ENCODE results near the gene PGF. TPM values are rescaled to one million over a fixed set of nuclear protein-coding genes. Genes with fewer than 3 reads are reported as not detected.

PGF gene
- total RNA-seq, 1 experiment from 2014 or later, result 9.1 TPM

GRCh38 chr14:74918380-74918779 lies 37.0 kb downstream of the PGF start:
- Histone ChIP-seq H3K4me1 (no peaks in the 10 kb centered on the region), H3K9me3 (no peaks in the 10 kb centered on the region), H3K4me3 (ENCODE audit: low read depth, low read length) (no peak overlapping the region), H3K27me3 (replicated peaks; ENCODE audit: control insufficient read depth, insufficient read depth, low read length) (no peaks in the 10 kb centered on the region), H3K36me3 (ENCODE audit: control insufficient read depth, insufficient read depth, low read length) (no peaks in the 10 kb centered on the region)
- intact Hi-C loops (cut with micrococcal nuclease; ENCODE audit: unreplicated experiment), result no loop called here
- Mint-ChIP-seq H3K36me3 (ENCODE audit: insufficient read depth, unreplicated experiment) (peaks cover 4% of the 10 kb centered on the region), H3K4me3 (ENCODE audit: unreplicated experiment) (no peak overlapping the region), H3K27me3 (ENCODE audit: insufficient read depth, unreplicated experiment) (no peaks in the 10 kb centered on the region), H3K4me1 (ENCODE audit: low read depth, unreplicated experiment) (no peaks in the 10 kb centered on the region), H3K9me3 (ENCODE audit: unreplicated experiment) (no peaks in the 10 kb centered on the region), H3K27ac (ENCODE audit: unreplicated experiment) (no peak overlapping the region)
- CTCF ChIA-PET, result interaction anchor here (0.6 kb wide), 1 partner anchor 235 kb away, joined by 5 read pairs; no protein-coding TSS in a partner anchor
- DNase-seq, result no peak
- no TSS peak for BruUV-seq (replicated peaks)
- POLR2A ChIA-PET, result no interaction called here
- no peak for TF ChIP-seq CTCF (IDR thresholded peaks at IDR 0.05; ENCODE audit: insufficient read depth in 1 of 2, low read depth in 1 of 2, low read length in 1 of 2, severe bottlenecking in 1 of 2, unreplicated experiment in 1 of 2)

GRCh38 chr14:74917646-74918081 lies 37.7 kb downstream of the PGF start:
- H3K4me1 ChIP-seq, result no peaks in the 10 kb centered on the region
- POLR2A ChIA-PET, result no interaction called here
- no peaks in the 10 kb centered on the region for H3K36me3 ChIP-seq (ENCODE audit: control insufficient read depth, insufficient read depth, low read length)
- no peak for DNase-seq
- BruUV-seq (replicated peaks), result no TSS peak
- H3K27me3 Mint-ChIP-seq (ENCODE audit: insufficient read depth, unreplicated experiment), result no peaks in the 10 kb centered on the region
- CTCF ChIA-PET, result no interaction called here
- H3K27ac Mint-ChIP-seq (ENCODE audit: unreplicated experiment), result no peak overlapping the region
- no peak for TF ChIP-seq CTCF (IDR thresholded peaks at IDR 0.05; ENCODE audit: insufficient read depth in 1 of 2, low read depth in 1 of 2, low read length in 1 of 2, severe bottlenecking in 1 of 2, unreplicated experiment in 1 of 2)
- H3K27me3 ChIP-seq (replicated peaks; ENCODE audit: control insufficient read depth, insufficient read depth, low read length), result no peaks in the 10 kb centered on the region
- intact Hi-C loops (cut with micrococcal nuclease; ENCODE audit: unreplicated experiment), result no loop called here
- peaks cover 4% of the 10 kb centered on the region for H3K36me3 Mint-ChIP-seq (ENCODE audit: insufficient read depth, unreplicated experiment)
- no peak overlapping the region for H3K4me3 ChIP-seq (ENCODE audit: low read depth, low read length)
- no peaks in the 10 kb centered on the region for H3K9me3 ChIP-seq
- no peaks in the 10 kb centered on the region for H3K4me1 Mint-ChIP-seq (ENCODE audit: low read depth, unreplicated experiment)
- no peaks in the 10 kb centered on the region for H3K9me3 Mint-ChIP-seq (ENCODE audit: unreplicated experiment)
- H3K4me3 Mint-ChIP-seq (ENCODE audit: unreplicated experiment), result no peak overlapping the region

GRCh38 chr14:74917178-74917543 lies 38.2 kb downstream of the PGF start:
- H3K36me3 Mint-ChIP-seq (ENCODE audit: insufficient read depth, unreplicated experiment), result peaks cover 4% of the 10 kb centered on the region
- intact Hi-C loops (cut with micrococcal nuclease; ENCODE audit: unreplicated experiment), result no loop called here
- TF ChIP-seq CTCF (IDR thresholded peaks at IDR 0.05; ENCODE audit: insufficient read depth in 1 of 2, low read depth in 1 of 2, low read length in 1 of 2, severe bottlenecking in 1 of 2, unreplicated experiment in 1 of 2), result no peak
- Histone ChIP-seq H3K4me3 (ENCODE audit: low read depth, low read length) (no peak overlapping the region), H3K4me1 (no peaks in the 10 kb centered on the region), H3K36me3 (ENCODE audit: control insufficient read depth, insufficient read depth, low read length) (no peaks in the 10 kb centered on the region), H3K27me3 (replicated peaks; ENCODE audit: control insufficient read depth, insufficient read depth, low read length) (no peaks in the 10 kb centered on the region), H3K9me3 (no peaks in the 10 kb centered on the region)
- H3K4me3 Mint-ChIP-seq (ENCODE audit: unreplicated experiment), result no peak overlapping the region
- no peaks in the 10 kb centered on the region for H3K9me3 Mint-ChIP-seq (ENCODE audit: unreplicated experiment)
- no peaks in the 10 kb centered on the region for H3K4me1 Mint-ChIP-seq (ENCODE audit: low read depth, unreplicated experiment)
- ChIA-PET POLR2A (no interaction called here), CTCF (interaction anchor here (0.5 kb wide), 1 partner anchor 1164 kb away, joined by 6 read pairs; no protein-coding TSS in a partner anchor)
- no peaks in the 10 kb centered on the region for H3K27me3 Mint-ChIP-seq (ENCODE audit: insufficient read depth, unreplicated experiment)
- no peak overlapping the region for H3K27ac Mint-ChIP-seq (ENCODE audit: unreplicated experiment)
- BruUV-seq (replicated peaks), result no TSS peak
- no peak for DNase-seq
